Measurements from ENCODE around the gene LHX6. TPM values are rescaled to one million over a fixed set of nuclear protein-coding genes. Genes with fewer than 3 reads are reported as not detected.

Gene LHX6
- total and polyA plus RNA-seq, 2 of the 8 experiments (the other 6 are each of a cell fraction or from before 2014, with no cell fraction given): 0.92 to 1.2 TPM

DNA sequence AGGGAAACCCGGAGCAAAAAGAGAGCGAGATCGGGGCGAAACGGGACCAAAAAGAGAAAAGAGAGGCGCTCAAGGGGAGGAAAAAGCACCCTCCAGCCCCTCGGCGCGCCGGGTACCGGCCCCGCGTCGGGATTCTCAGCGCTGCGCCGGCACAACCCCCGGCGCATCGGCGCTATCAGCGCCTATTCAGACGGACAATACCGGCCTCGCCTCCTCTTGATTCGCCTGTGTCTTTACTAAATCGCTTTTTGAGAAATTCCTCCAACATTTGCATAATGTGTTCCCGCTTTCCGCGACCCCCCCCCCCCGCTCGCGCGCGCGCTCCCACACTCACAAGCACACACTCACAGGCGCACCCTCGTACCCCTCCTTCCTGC lies 578 bp downstream of the LHX6 start:
- no peak overlapping the region for H2AFZ ChIP-seq (ENCODE audit: low read length)
- no peak overlapping the region for H3K14ac ChIP-seq (ENCODE audit: insufficient read length)
- no peak overlapping the region for H4K91ac ChIP-seq (replicated peaks; ENCODE audit: insufficient read length, low read length)
- H3K4ac ChIP-seq (replicated peaks; ENCODE audit: insufficient read length, low read depth, low read length): no peak overlapping the region
- peaks cover 4% of the 10 kb centered on the region; the same call in 1 of the 2 replicates for H3K23me2 ChIP-seq (ENCODE audit: low read depth, low read length)
- no peaks in the 10 kb centered on the region for H3K79me2 ChIP-seq (ENCODE audit: control insufficient read depth in 1 of 2, insufficient read depth in 2 of 2, low read length in 2 of 2)
- no peak overlapping the region for H2AK5ac ChIP-seq (ENCODE audit: low read depth, low read length)
- 4% methylated on average over 27 of the region's 38 CpGs; no CpG with 5 or more reads in 1 of the 2 experiments for WGBS, 2 experiments (ENCODE audit: extremely low coverage in 1 of 2, insufficient coverage in 1 of 2, insufficient read length in 1 of 2, insufficient replicate concordance in 2 of 2, low coverage in 1 of 2, low lambda C conversion rate in 2 of 2, missing lambda C conversion rate in 1 of 2)
- peaks cover 70 to 92% (median 83%) of the 10 kb centered on the region in 4 experiments for H3K27me3 ChIP-seq (replicated peaks in 1 of 4; ENCODE audit: control insufficient read depth in 3 of 4, extremely low read depth in 1 of 4, insufficient read depth in 3 of 4, low read length in 3 of 4)
- H3K36me3 ChIP-seq (ENCODE audit: control insufficient read depth in 2 of 4, insufficient read depth in 4 of 4, low read length in 3 of 4): peaks cover 0 to 4% (median 0%) of the 10 kb centered on the region in 4 experiments; a peak in 1 of 8 replicates
- peak overlapping the region; percentile 29 to 63 (median 41) for H3K4me3 ChIP-seq (ENCODE audit: extremely low read depth in 1 of 4, insufficient read depth in 2 of 4, low read depth in 3 of 4, low read length in 4 of 4)
- no peaks in the 10 kb centered on the region for H3K79me1 ChIP-seq (ENCODE audit: low read depth, low read length)
- no peak overlapping the region for H4K8ac ChIP-seq (ENCODE audit: extremely low read depth, insufficient read depth, low read length)
- H2BK15ac ChIP-seq (ENCODE audit: low read length): no peak overlapping the region
- no peak overlapping the region for H2BK5ac ChIP-seq (ENCODE audit: low read depth, low read length)
- H4K5ac ChIP-seq (ENCODE audit: insufficient read length, low read depth, low read length): no peak overlapping the region
- H3K23ac ChIP-seq (ENCODE audit: insufficient read length): no peak overlapping the region
- DNase-seq (ENCODE audit: low read depth in 1 of 2, low spot score in 2 of 2): no peak
- no peak for FAIRE-seq
- H4K20me1 ChIP-seq (replicated peaks in 1 of 2; ENCODE audit: control insufficient read depth in 1 of 2, insufficient read depth in 2 of 2, low read length in 2 of 2): peaks cover 11 to 30% of the 10 kb centered on the region in 2 experiments
- no peak overlapping the region for H3K9ac ChIP-seq (replicated peaks in 1 of 4; ENCODE audit: extremely low read depth in 1 of 4, low read depth in 3 of 4, low read length in 3 of 4)
- H3K4me2 ChIP-seq (ENCODE audit: insufficient read depth in 1 of 2, low read depth in 2 of 2, low read length in 2 of 2): peak overlapping the region; percentile 57 to 77
- POLR2A ChIA-PET (ENCODE audit: partially characterized antibody): no interaction called here
- CTCF ChIA-PET (ENCODE audit: partially characterized antibody): interaction anchor here (2.1 kb wide), 1 partner anchor 104 kb away, joined by 12 read pairs; no protein-coding TSS in a partner anchor
- no peak overlapping the region for H2BK12ac ChIP-seq (ENCODE audit: low read depth, low read length)
- peaks cover 0 to 28% (median 16%) of the 10 kb centered on the region in 4 experiments; a peak in 6 of 7 replicates for H3K4me1 ChIP-seq (replicated peaks in 1 of 4; ENCODE audit: control insufficient read depth in 3 of 4, insufficient read depth in 4 of 4, low read length in 3 of 4)
- H2BK20ac ChIP-seq (ENCODE audit: low read length): no peak overlapping the region
- H3K56ac ChIP-seq (replicated peaks; ENCODE audit: insufficient read length, low read depth, low read length): no peak overlapping the region
- no peak overlapping the region for H3K27ac ChIP-seq (ENCODE audit: low read depth, low read length)
- H2BK120ac ChIP-seq (replicated peaks; ENCODE audit: low read depth, low read length): no peak overlapping the region
- H3K18ac ChIP-seq (ENCODE audit: extremely low read depth, low read length): no peak overlapping the region; the same call in 1 of the 2 replicates
- H3K9me3 ChIP-seq (ENCODE audit: insufficient read depth in 2 of 2, low read depth in 1 of 2, low read length in 1 of 2): no peaks in the 10 kb centered on the region
- TF ChIP-seq RAD21 (IDR thresholded peaks at IDR 0.05 in 1 of 2, conservative IDR thresholded peaks at IDR 0.05 in 1 of 2; ENCODE audit: low read depth in 2 of 2, low read length in 2 of 2): no peak
- no peak for TF ChIP-seq RNF2 (IDR thresholded peaks at IDR 0.05; ENCODE audit: borderline replicate concordance, low read depth, low read length, missing control alignments, poor library complexity, severe bottlenecking)
- TF ChIP-seq EZH2 (IDR thresholded peaks at IDR 0.05; ENCODE audit: low read depth, low read length, severe bottlenecking): no peak
- TF ChIP-seq CBX5 (IDR thresholded peaks at IDR 0.05; ENCODE audit: low read depth, low read length): no peak
- no peak for TF ChIP-seq CTBP2 (IDR thresholded peaks at IDR 0.05; ENCODE audit: borderline replicate concordance, insufficient read depth, insufficient read length, low read length)
- TF ChIP-seq TAF7 (optimal IDR thresholded peaks at IDR 0.05; ENCODE audit: borderline replicate concordance, low read depth, low read length): no peak
- TF ChIP-seq KDM5A (IDR thresholded peaks at IDR 0.05; ENCODE audit: low read length): no peak
- TF ChIP-seq TAF1 (IDR thresholded peaks at IDR 0.05; ENCODE audit: low read depth, low read length): no peak
- TF ChIP-seq YY1 (IDR thresholded peaks at IDR 0.05; ENCODE audit: low read depth, low read length): no peak
- TF ChIP-seq CHD2 (IDR thresholded peaks at IDR 0.05; ENCODE audit: low read length): no peak
- no peak for TF ChIP-seq BACH1 (IDR thresholded peaks at IDR 0.05; ENCODE audit: low read length)
- no peak for TF ChIP-seq SP2 (IDR thresholded peaks at IDR 0.05; ENCODE audit: low read length)
- TF ChIP-seq HDAC2 (IDR thresholded peaks at IDR 0.05; ENCODE audit: borderline replicate concordance in 1 of 2, low read depth in 2 of 2, low read length in 2 of 2): no peak
